Measurements from ENCODE around the gene CENPU.

DNA sequence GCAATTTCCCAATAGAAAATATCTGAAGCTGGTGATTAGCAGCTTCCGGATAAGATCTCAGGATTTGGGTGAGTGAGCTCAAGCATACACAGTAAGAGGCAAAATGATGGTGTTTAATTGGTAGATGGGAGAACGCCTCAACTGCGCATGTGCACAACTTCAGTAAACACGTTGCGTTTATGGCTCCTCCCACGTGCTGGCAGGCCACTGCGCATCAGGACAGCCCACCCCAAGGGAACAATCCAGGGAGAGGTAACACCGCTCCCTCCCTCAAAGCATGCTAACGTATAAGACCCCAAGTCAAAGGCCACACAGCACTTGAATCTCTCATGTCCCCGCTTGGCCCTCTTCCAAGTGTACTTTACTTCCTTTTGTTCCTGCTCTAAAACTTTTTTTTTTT, 10.3 kb upstream of the CENPU start:
- no peak for TF ChIP-seq ZNF274 (IDR thresholded peaks at IDR 0.05; ENCODE audit: low read depth, low read length)
- no peak for TF ChIP-seq YY1 (IDR thresholded peaks at IDR 0.05; ENCODE audit: insufficient read depth, insufficient read length)
- no peak for TF ChIP-seq SUZ12 (IDR thresholded peaks at IDR 0.05; ENCODE audit: extremely low read depth, insufficient read depth, insufficient read length)
